Choroid plexus epithelial cell (primary cell): Measurements from ENCODE around the gene ARID2.

ENCODE experiments used
- DNase-seq: peaks from one replicate; pipeline ENCODE4 v3.0.0-alpha.2; 2010; ENCODE audit warnings: low read depth
- H3K4me3 ChIP-seq: 2 replicates; pipeline ENCODE4 v1.5.1; 2011; ENCODE audit warnings: low read depth, mild to moderate bottlenecking, control low read depth, low read length, moderate library complexity
- CTCF ChIP-seq: conservative IDR thresholded peaks from 2 replicates; pipeline ENCODE4 v1.5.1; 2011; ENCODE audit warnings: low read depth, mild to moderate bottlenecking, control low read depth, inconsistent platforms, low read length, moderate library complexity

Gene ARID2

GRCh38 chr12:45775964-45776363 is 46.5 kb downstream of the ARID2 start:
- TF ChIP-seq CTCF = no peak
- DNase-seq = no peak
- no peak overlapping the region for H3K4me3 ChIP-seq

GRCh38 chr12:45779936-45780335 is 50.4 kb downstream of the ARID2 start:
- no peak for DNase-seq
- no peak overlapping the region for H3K4me3 ChIP-seq
- no peak for TF ChIP-seq CTCF

GRCh38 chr12:45781080-45781479 is 51.6 kb downstream of the ARID2 start:
- no peak overlapping the region for H3K4me3 ChIP-seq
- TF ChIP-seq CTCF = no peak
- DNase-seq = no peak

- H3K4me3 ChIP-seq = no peak overlapping the region
- no peak for TF ChIP-seq CTCF
- no peak for DNase-seq
Measured at GRCh38 chr12:45785315-45785714, 55.8 kb downstream of the ARID2 start.

- TF ChIP-seq CTCF = no peak
- no peak overlapping the region for H3K4me3 ChIP-seq
- peak; percentile 86 for DNase-seq
Measured at GRCh38 chr12:45789025-45789424, 59.5 kb downstream of the ARID2 start.

GRCh38 chr12:45794422-45794821 is 64.9 kb downstream of the ARID2 start:
- no peak overlapping the region for H3K4me3 ChIP-seq
- no peak for DNase-seq
- TF ChIP-seq CTCF = no peak

GRCh38 chr12:45801625-45802024 is 72.1 kb downstream of the ARID2 start:
- H3K4me3 ChIP-seq = no peak overlapping the region
- TF ChIP-seq CTCF = no peak
- no peak for DNase-seq
